ENCODE data around the gene GRAMD1B.

DNA sequence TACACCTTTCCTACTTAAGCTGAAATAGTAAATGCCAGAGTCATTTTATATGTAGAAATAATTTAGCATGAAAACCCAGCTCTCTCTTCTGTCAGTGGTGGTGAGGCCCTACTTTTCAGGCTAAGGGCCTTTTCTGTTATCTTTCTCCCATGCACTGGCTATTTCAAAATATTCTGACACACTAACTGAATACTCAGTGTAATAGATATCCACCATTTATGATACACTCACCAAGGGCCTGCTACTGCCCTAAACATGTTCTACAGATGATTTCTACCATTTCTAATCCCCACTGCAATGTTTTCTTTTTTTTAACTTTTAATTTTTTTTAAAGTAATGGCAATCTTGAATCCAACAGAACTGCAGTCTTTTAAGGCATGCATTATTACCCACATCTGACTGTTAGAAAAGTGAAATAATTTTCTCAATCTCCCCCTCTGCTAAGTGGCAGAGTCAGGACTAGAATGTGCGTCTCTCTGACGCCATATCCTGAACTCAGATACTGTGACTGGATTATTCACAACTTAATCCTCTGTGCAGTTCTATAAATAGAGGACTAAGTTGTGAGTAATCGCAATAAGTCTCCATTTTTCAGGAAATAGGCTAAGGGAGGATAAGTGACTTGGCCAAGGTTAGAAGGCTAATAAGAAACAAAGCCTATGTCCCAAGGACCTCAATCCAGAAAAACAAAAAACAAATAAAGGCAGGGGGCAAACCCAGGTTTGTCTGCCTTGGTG is 44.0 kb downstream of the GRAMD1B start:
- TF ChIP-seq, protein P1, sequence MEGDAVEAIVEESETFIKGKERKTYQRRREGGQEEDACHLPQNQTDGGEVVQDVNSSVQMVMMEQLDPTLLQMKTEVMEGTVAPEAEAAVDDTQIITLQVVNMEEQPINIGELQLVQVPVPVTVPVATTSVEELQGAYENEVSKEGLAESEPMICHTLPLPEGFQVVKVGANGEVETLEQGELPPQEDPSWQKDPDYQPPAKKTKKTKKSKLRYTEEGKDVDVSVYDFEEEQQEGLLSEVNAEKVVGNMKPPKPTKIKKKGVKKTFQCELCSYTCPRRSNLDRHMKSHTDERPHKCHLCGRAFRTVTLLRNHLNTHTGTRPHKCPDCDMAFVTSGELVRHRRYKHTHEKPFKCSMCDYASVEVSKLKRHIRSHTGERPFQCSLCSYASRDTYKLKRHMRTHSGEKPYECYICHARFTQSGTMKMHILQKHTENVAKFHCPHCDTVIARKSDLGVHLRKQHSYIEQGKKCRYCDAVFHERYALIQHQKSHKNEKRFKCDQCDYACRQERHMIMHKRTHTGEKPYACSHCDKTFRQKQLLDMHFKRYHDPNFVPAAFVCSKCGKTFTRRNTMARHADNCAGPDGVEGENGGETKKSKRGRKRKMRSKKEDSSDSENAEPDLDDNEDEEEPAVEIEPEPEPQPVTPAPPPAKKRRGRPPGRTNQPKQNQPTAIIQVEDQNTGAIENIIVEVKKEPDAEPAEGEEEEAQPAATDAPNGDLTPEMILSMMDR (IDR thresholded peaks at IDR 0.05) = no peak
- no peak for TF ChIP-seq POLR2A (IDR thresholded peaks at IDR 0.05)
